Right atrium auricular region (tissue), 2 donors: ENCODE results near the gene CPNE5. TPM values are rescaled to one million over a fixed set of nuclear protein-coding genes. Genes with fewer than 3 reads are reported as not detected.

Source experiments
- DNase-seq: peaks from one replicate; pipeline ENCODE4 v3.0.0-alpha.2; 2019; ENCODE audit warnings: low spot score
- H3K27ac ChIP-seq, 2 donors: fragments of 200-600 bp; sonication (generic); 1 replicate in 1 of 2; 2 replicates in 1 of 2; pipeline ENCODE4 v1.5.1; 2016 to 2019
- H3K27me3 ChIP-seq, 2 donors: fragments of 200-600 bp; sonication (generic); one replicate each; pipeline versions ENCODE4 v1.5.1 to v1.6.0; 2017 to 2019
- H3K36me3 ChIP-seq: fragments of 200-600 bp; sonication (generic); one replicate; pipeline ENCODE4 v1.5.1; 2016
- H3K4me1 ChIP-seq, 2 donors: fragments of 200-600 bp; sonication (generic); one replicate each; pipeline versions ENCODE4 v1.5.1 to v1.6.0; 2017 to 2019
- H3K4me3 ChIP-seq, 2 donors: fragments of 200-600 bp; sonication (generic); 1 replicate in 1 of 2; 2 replicates in 1 of 2; pipeline ENCODE4 v1.5.1; 2017 to 2019; ENCODE audit warnings: mild to moderate bottlenecking in 1 of 2, moderate library complexity in 1 of 2
- H3K9me3 ChIP-seq, 2 donors: fragments of 200-600 bp; sonication (generic); one replicate each; pipeline ENCODE4 v1.5.1; 2019
- CTCF ChIP-seq, 2 donors: fragments of 200-600 bp; sonication (generic); IDR thresholded peaks; one replicate each; pipeline ENCODE4 v1.5.1; 2019; ENCODE audit warnings: antibody characterized with exemption in 2 of 2
- total RNA-seq, 2 donors: library from RNA; depleted of rRNA; stranded (reverse); fragments of >200 nt; gene quantifications; one replicate each; pipeline ENCODE4 v1.1.0, GENCODE V29; 2016

Gene CPNE5
- total RNA-seq, 2 donors from 2014 or later, result 36.7 to 47.4 TPM

- Histone ChIP-seq H3K27me3 (no peaks in the 10 kb centered on the region), H3K4me3 (no peak overlapping the region), H3K27ac (peak overlapping the region; percentile 85 to 91), H3K4me1 (peaks cover 0 to 58% of the 10 kb centered on the region in 2 donors), H3K9me3 (no peaks in the 10 kb centered on the region), H3K36me3 (peaks cover 8% of the 10 kb centered on the region)
- TF ChIP-seq CTCF (IDR thresholded peaks at IDR 0.05), result peak in 1 of 2 donors; percentile 35
- DNase-seq, result no peak
These were observed 2.9 kb downstream of the CPNE5 start for GRCh38 chr6:36836111-36837021.

GRCh38 chr6:36834576-36835341, 4.5 kb downstream of the CPNE5 start:
- Histone ChIP-seq H3K4me3 (no peak overlapping the region), H3K27ac (peak overlapping the region; percentile 85 to 91)
- no peak for DNase-seq

GRCh38 chr6:36833182-36833789, 6.0 kb downstream of the CPNE5 start:
- H3K27ac ChIP-seq, result no peak overlapping the region
- no peak for DNase-seq
- peaks cover 0 to 60% of the 10 kb centered on the region in 2 donors for H3K4me1 ChIP-seq
- no peaks in the 10 kb centered on the region for H3K36me3 ChIP-seq
- H3K9me3 ChIP-seq, result no peaks in the 10 kb centered on the region
- no peaks in the 10 kb centered on the region for H3K27me3 ChIP-seq
- no peak overlapping the region for H3K4me3 ChIP-seq
- TF ChIP-seq CTCF (IDR thresholded peaks at IDR 0.05), result no peak

More at GRCh38 chr6:36834576-36835341, 4.5 kb downstream of the CPNE5 start:
- TF ChIP-seq CTCF (IDR thresholded peaks at IDR 0.05), result no peak
- Histone ChIP-seq H3K9me3 (no peaks in the 10 kb centered on the region), H3K36me3 (no peaks in the 10 kb centered on the region), H3K27me3 (no peaks in the 10 kb centered on the region), H3K4me1 (peaks cover 0 to 55% of the 10 kb centered on the region in 2 donors)

- no peak for TF ChIP-seq CTCF (IDR thresholded peaks at IDR 0.05)
- no peaks in the 10 kb centered on the region for H3K27me3 ChIP-seq
- H3K4me1 ChIP-seq, result peaks cover 0 to 64% of the 10 kb centered on the region in 2 donors
- no peak overlapping the region for H3K4me3 ChIP-seq
- H3K27ac ChIP-seq, result peak overlapping the region; percentile 2 to 33
- no peak for DNase-seq
- H3K9me3 ChIP-seq, result no peaks in the 10 kb centered on the region
- no peaks in the 10 kb centered on the region for H3K36me3 ChIP-seq
These were observed 6.9 kb downstream of the CPNE5 start for GRCh38 chr6:36832313-36832712.

GRCh38 chr6:36830577-36830976, 8.7 kb downstream of the CPNE5 start:
- H3K4me1 ChIP-seq, result peaks cover 0 to 64% of the 10 kb centered on the region in 2 donors

More at GRCh38 chr6:36830577-36830976, 8.7 kb downstream of the CPNE5 start:
- no peaks in the 10 kb centered on the region for H3K9me3 ChIP-seq
- H3K36me3 ChIP-seq, result no peaks in the 10 kb centered on the region
- H3K27me3 ChIP-seq, result no peaks in the 10 kb centered on the region
- no peak for DNase-seq
- peak overlapping the region; percentile 71 to 77 for H3K27ac ChIP-seq
- no peak for TF ChIP-seq CTCF (IDR thresholded peaks at IDR 0.05)
- no peak overlapping the region for H3K4me3 ChIP-seq
